GM13977 (cell line): Measurements from ENCODE around the gene APLNR.

Experiments used
- DNase-seq: peaks from one replicate; pipeline ENCODE4 v3.0.0; 2012; ENCODE audit warnings: low spot score
- CTCF ChIP-seq: IDR thresholded peaks from 2 replicates; pipeline ENCODE4 v1.5.1; 2012; ENCODE audit warnings: mild to moderate bottlenecking, control low read depth; ENCODE audit not compliant: insufficient read depth; ENCODE audit errors: extremely low read depth, missing control alignments
- in situ Hi-C: fragments of 300-500 bp; cut with MboI; formaldehyde crosslinking; loops from one replicate; pipeline ENCODE4 v1.12.0; 2022; ENCODE audit warnings: low sequenced_read_pairs, low pct_unique_long_range_greater_than_20kb, mixed read lengths, inconsistent platforms; ENCODE audit not compliant: unreplicated experiment

The APLNR gene

GRCh38 chr11:57223601-57224000 is 13.4 kb downstream of the APLNR start:
- in situ Hi-C loops, result no loop called here
- no peak for DNase-seq
- no peak for TF ChIP-seq CTCF

- in situ Hi-C loops, result no loop called here
- TF ChIP-seq CTCF, result no peak
- DNase-seq, result no peak
Measured at GRCh38 chr11:57222239-57222638, 14.8 kb downstream of the APLNR start.

GRCh38 chr11:57219021-57219627 is 17.9 kb downstream of the APLNR start:
- no peak for DNase-seq
- in situ Hi-C loops, result no loop called here
- TF ChIP-seq CTCF, result no peak

GRCh38 chr11:57217053-57217452 is 20.0 kb downstream of the APLNR start:
- no peak for TF ChIP-seq CTCF
- in situ Hi-C loops, result no loop called here
- DNase-seq, result no peak

- in situ Hi-C loops, result no loop called here
- no peak for TF ChIP-seq CTCF
- DNase-seq, result no peak
Measured at GRCh38 chr11:57216463-57216862, 20.6 kb downstream of the APLNR start.

GRCh38 chr11:57214494-57214893 is 22.6 kb downstream of the APLNR start:
- no peak for DNase-seq
- in situ Hi-C loops, result no loop called here
- TF ChIP-seq CTCF, result no peak

GRCh38 chr11:57214098-57214417 is 23.0 kb downstream of the APLNR start:
- in situ Hi-C loops, result no loop called here
- no peak for TF ChIP-seq CTCF
- DNase-seq, result no peak
